Kidney (tissue), 14 donors: ENCODE measurements around the gene PRKCE. TPM values are rescaled to one million over a fixed set of nuclear protein-coding genes. Genes with fewer than 3 reads are reported as not detected.

Source experiments
- DNase-seq, 5 donors: peaks; one replicate each; pipeline ENCODE4 v3.0.0-alpha.2; 2013 to 2020
- FAIRE-seq: peaks from 2 replicates; lab custom pipeline; 2012; peaks lifted over from hg19 to GRCh38; lab: Jason Lieb, UNC
- H3K27ac ChIP-seq, 2 donors: one replicate each; pipeline ENCODE4 v1.7.0; 2013; ENCODE audit warnings: low read depth in 2 of 2, low read length in 2 of 2, inconsistent platforms in 1 of 2
- H3K27me3 ChIP-seq: one replicate; pipeline ENCODE4 v1.7.1; 2013; ENCODE audit warnings: low read length, inconsistent platforms; ENCODE audit not compliant: control insufficient read depth, insufficient read depth
- H3K36me3 ChIP-seq, 3 donors: one replicate each; pipeline versions ENCODE4 v1.7.0 to v1.7.1; 2013; ENCODE audit warnings: low read length in 3 of 3, control low read depth in 1 of 3, inconsistent platforms in 1 of 3; ENCODE audit not compliant: insufficient read depth in 3 of 3, control insufficient read depth in 2 of 3
- H3K4me1 ChIP-seq, 3 donors: one replicate each; pipeline versions ENCODE4 v1.7.0 to v1.7.1; 2013; ENCODE audit warnings: low read length in 3 of 3, inconsistent platforms in 1 of 3, low read depth in 1 of 3; ENCODE audit not compliant: control insufficient read depth in 2 of 3, insufficient read depth in 2 of 3
- H3K4me3 ChIP-seq, 3 donors: one replicate each; pipeline versions ENCODE4 v1.7.0 to v1.8.1; 2013; ENCODE audit warnings: low read length in 3 of 3, control low read depth in 1 of 3, inconsistent platforms in 1 of 3
- H3K9ac ChIP-seq, 3 donors: one replicate each; pipeline versions ENCODE4 v1.7.0 to v1.7.1; 2013; ENCODE audit warnings: low read length in 3 of 3, control low read depth in 1 of 3, inconsistent platforms in 1 of 3
- H3K9me3 ChIP-seq, 3 donors: one replicate each; pipeline versions ENCODE4 v1.7.0 to v1.7.1; 2013; ENCODE audit warnings: low read length in 3 of 3, control low read depth in 1 of 3, inconsistent platforms in 1 of 3; ENCODE audit not compliant: control insufficient read depth in 2 of 3, insufficient read depth in 1 of 3
- CTCF ChIP-seq: IDR thresholded peaks from 3 replicates; pipeline ENCODE4 v1.5.1; 2012; ENCODE audit warnings: mild to moderate bottlenecking, moderate library complexity, borderline replicate concordance; ENCODE audit not compliant: insufficient read depth; ENCODE audit errors: extremely low read depth
- intact Hi-C: fragments of 100-400 bp; cut with DNase I; formaldehyde crosslinking; loops from one replicate; pipeline ENCODE4 v1.11.1; 2022
- polyA plus RNA-seq: library from polyadenylated mRNA; stranded (reverse); fragments of 350-450 nt; fragmentation: Illumina TruSeq; extraction: RNeasy Lipid Tissue Mini Kit (QIAGEN cat#74804); gene quantifications from one replicate; pipeline ENCODE4 v1.2.3, GENCODE V29; 2014; ENCODE audit warnings: low read depth, low replicate concordance; ENCODE audit not compliant: insufficient read depth
- total RNA-seq: library from RNA; stranded (reverse); fragmentation: NEBNext Ultra II Directional; extraction: Animal tissue kit (Norgen Biotek cat#: 25700); gene quantifications from one replicate; pipeline ENCODE4 v1.2.1, GENCODE V29; 2021
- donor health status: control.
- donor health status: control.
- donor health status: control.
- donor health status: control.
- donor health status: control.
- donor health status: DM: yes; HTN: yes; CAD: no.
- donor health status: Normal renal cell carcinoma (clear cell type).

PRKCE gene
- total and polyA plus RNA-seq, 2 donors from 2014 or later, result 11.1 to 27.3 TPM

- DNase-seq, result no peak
- no peak for FAIRE-seq
- H3K9me3 ChIP-seq, result no peaks in the 10 kb centered on the region
Observed at GRCh38 chr2:45629971-45630370, 21.5 kb upstream of the PRKCE start.

GRCh38 chr2:45631319-45631718 lies 20.2 kb upstream of the PRKCE start:
- no peak for FAIRE-seq
- H3K4me3 ChIP-seq, result no peak overlapping the region
- no peaks in the 10 kb centered on the region for H3K27me3 ChIP-seq
- intact Hi-C loops, result no loop called here
- H3K9ac ChIP-seq, result no peak overlapping the region
- H3K4me1 ChIP-seq, result no peaks in the 10 kb centered on the region
- no peaks in the 10 kb centered on the region for H3K36me3 ChIP-seq
- no peak for DNase-seq
- no peak overlapping the region for H3K27ac ChIP-seq
- TF ChIP-seq CTCF, result no peak
- H3K9me3 ChIP-seq, result no peaks in the 10 kb centered on the region

More at GRCh38 chr2:45629971-45630370, 21.5 kb upstream of the PRKCE start:
- no peak for TF ChIP-seq CTCF
- no peak overlapping the region for H3K9ac ChIP-seq
- H3K36me3 ChIP-seq, result no peaks in the 10 kb centered on the region
- H3K4me3 ChIP-seq, result no peak overlapping the region
- no peaks in the 10 kb centered on the region for H3K4me1 ChIP-seq
- no peak overlapping the region for H3K27ac ChIP-seq
- intact Hi-C loops, result no loop called here
- H3K27me3 ChIP-seq, result no peaks in the 10 kb centered on the region

GRCh38 chr2:45631955-45632354 lies 19.5 kb upstream of the PRKCE start:
- Histone ChIP-seq H3K36me3 (no peaks in the 10 kb centered on the region), H3K4me3 (no peak overlapping the region), H3K27ac (no peak overlapping the region), H3K9ac (no peak overlapping the region), H3K9me3 (no peaks in the 10 kb centered on the region), H3K4me1 (no peaks in the 10 kb centered on the region), H3K27me3 (no peaks in the 10 kb centered on the region)
- TF ChIP-seq CTCF, result no peak
- no peak for FAIRE-seq
- intact Hi-C loops, result no loop called here
- no peak for DNase-seq

GRCh38 chr2:45634223-45634622 lies 17.3 kb upstream of the PRKCE start:
- no peak overlapping the region for H3K4me3 ChIP-seq
- no peak overlapping the region for H3K27ac ChIP-seq

More at GRCh38 chr2:45634223-45634622, 17.3 kb upstream of the PRKCE start:
- Histone ChIP-seq H3K9ac (no peak overlapping the region), H3K9me3 (no peaks in the 10 kb centered on the region), H3K4me1 (no peaks in the 10 kb centered on the region), H3K27me3 (no peaks in the 10 kb centered on the region), H3K36me3 (no peaks in the 10 kb centered on the region)
- intact Hi-C loops, result no loop called here
- no peak for DNase-seq
- no peak for FAIRE-seq
- no peak for TF ChIP-seq CTCF
